GM21447 (cell line): ENCODE measurements around the gene RAP1GAP.

ENCODE experiments used
- ATAC-seq: cut with Tn5 transposase; IDR thresholded peaks from one replicate; pipeline ENCODE4 v1.9.1; 2021; ENCODE audit not compliant: unreplicated experiment

Gene RAP1GAP

GRCh38 chr1:21612057-21612456 is 57.1 kb downstream of the RAP1GAP start:
- no peak for ATAC-seq

GRCh38 chr1:21610989-21611785 is 58.0 kb downstream of the RAP1GAP start:
- ATAC-seq = no peak

- ATAC-seq = no peak
Observed at GRCh38 chr1:21610027-21610426, 59.1 kb downstream of the RAP1GAP start.

- ATAC-seq = no peak
Observed at GRCh38 chr1:21608798-21609197, 60.4 kb downstream of the RAP1GAP start.

- peak; percentile 73 for ATAC-seq
Observed at GRCh38 chr1:21607549-21608529, 61.3 kb downstream of the RAP1GAP start.

GRCh38 chr1:21605964-21606705 is 63.0 kb downstream of the RAP1GAP start:
- no peak for ATAC-seq

GRCh38 chr1:21605012-21605715 is 64.0 kb downstream of the RAP1GAP start:
- ATAC-seq = no peak

- no peak for ATAC-seq
Observed at GRCh38 chr1:21604208-21604957, 64.8 kb downstream of the RAP1GAP start.

- no peak for ATAC-seq
Observed at GRCh38 chr1:21603177-21604138, 65.7 kb downstream of the RAP1GAP start.

- no peak for ATAC-seq
Observed at GRCh38 chr1:21601278-21602048, 67.7 kb downstream of the RAP1GAP start.

GRCh38 chr1:21599402-21599801 is 69.8 kb downstream of the RAP1GAP start:
- no peak for ATAC-seq

GRCh38 chr1:21598904-21599303 is 70.3 kb downstream of the RAP1GAP start:
- no peak for ATAC-seq

- no peak for ATAC-seq
Observed at GRCh38 chr1:21598417-21598816, 70.7 kb downstream of the RAP1GAP start.

- no peak for ATAC-seq
Observed at GRCh38 chr1:21597753-21598152, 71.4 kb downstream of the RAP1GAP start.

- no peak for ATAC-seq
Observed at GRCh38 chr1:21596628-21597027, 72.5 kb downstream of the RAP1GAP start.

GRCh38 chr1:21596174-21596573 is 73.0 kb downstream of the RAP1GAP start:
- ATAC-seq = no peak

- no peak for ATAC-seq
Observed at GRCh38 chr1:21594935-21595897, 73.9 kb downstream of the RAP1GAP start.
